HG02884 (cell line): Measurements from ENCODE around the gene GSG1L2.

ENCODE experiments used
- ATAC-seq: cut with Tn5 transposase; IDR thresholded peaks from one replicate; pipeline ENCODE4 v1.9.1; 2021; ENCODE audit warnings: mild to moderate bottlenecking, moderate library complexity; ENCODE audit not compliant: unreplicated experiment

Gene GSG1L2

GRCh38 chr17:9821921-9822320, at the start of gene GSG1L2:
Gene GSG1L2 (minus strand): TSS chr17:9822079. CDS start chr17:9822071, 8 bp downstream.
- no peak for ATAC-seq

GRCh38 chr17:9868552-9868951, 46.7 kb upstream of the GSG1L2 start:
- ATAC-seq: no peak

GRCh38 chr17:9865586-9865985, 43.7 kb upstream of the GSG1L2 start:
- ATAC-seq: no peak

- ATAC-seq: no peak
Observed at GRCh38 chr17:9862949-9863348, 41.1 kb upstream of the GSG1L2 start.

- ATAC-seq: no peak
Observed at GRCh38 chr17:9862220-9862619, 40.3 kb upstream of the GSG1L2 start.

GRCh38 chr17:9860851-9861250, 39.0 kb upstream of the GSG1L2 start:
- no peak for ATAC-seq

- ATAC-seq: no peak
Observed at GRCh38 chr17:9859781-9860180, 37.9 kb upstream of the GSG1L2 start.

GRCh38 chr17:9855036-9855435, 33.2 kb upstream of the GSG1L2 start:
- ATAC-seq: no peak

- no peak for ATAC-seq
Observed at GRCh38 chr17:9854255-9854654, 32.4 kb upstream of the GSG1L2 start.

- no peak for ATAC-seq
Observed at GRCh38 chr17:9850151-9850550, 28.3 kb upstream of the GSG1L2 start.

GRCh38 chr17:9845306-9845705, 23.4 kb upstream of the GSG1L2 start:
- ATAC-seq: no peak

GRCh38 chr17:9844153-9844552, 22.3 kb upstream of the GSG1L2 start:
- no peak for ATAC-seq

- ATAC-seq: no peak
Observed at GRCh38 chr17:9843152-9844010, 21.5 kb upstream of the GSG1L2 start.

GRCh38 chr17:9842057-9842758, 20.3 kb upstream of the GSG1L2 start:
- ATAC-seq: no peak

- ATAC-seq: no peak
Observed at GRCh38 chr17:9839433-9839832, 17.6 kb upstream of the GSG1L2 start.

- no peak for ATAC-seq
Observed at GRCh38 chr17:9837551-9838471, 15.9 kb upstream of the GSG1L2 start.

GRCh38 chr17:9833922-9834321, 12.0 kb upstream of the GSG1L2 start:
- no peak for ATAC-seq

- no peak for ATAC-seq
Observed at GRCh38 chr17:9830711-9831110, 8.8 kb upstream of the GSG1L2 start.

GRCh38 chr17:9829343-9829742, 7.5 kb upstream of the GSG1L2 start:
- ATAC-seq: no peak

- ATAC-seq: no peak
Observed at GRCh38 chr17:9828296-9829295, 6.7 kb upstream of the GSG1L2 start.
